Right atrium auricular region (tissue), 2 donors: Measurements from ENCODE around the gene PHF21B. TPM values are rescaled to one million over a fixed set of nuclear protein-coding genes. Genes with fewer than 3 reads are reported as not detected.
A peak's percentile ranks its signal among the peaks of the same experiment; 100 is the strongest.

Experiments used
- DNase-seq: peaks from one replicate; pipeline ENCODE4 v3.0.0-alpha.2; 2019; ENCODE audit warnings: low spot score
- H3K27ac ChIP-seq, 2 donors: fragments of 200-600 bp; sonication (generic); 1 replicate in 1 of 2; 2 replicates in 1 of 2; pipeline ENCODE4 v1.5.1; 2016 to 2019
- H3K27me3 ChIP-seq, 2 donors: fragments of 200-600 bp; sonication (generic); one replicate each; pipeline versions ENCODE4 v1.5.1 to v1.6.0; 2017 to 2019
- H3K36me3 ChIP-seq: fragments of 200-600 bp; sonication (generic); one replicate; pipeline ENCODE4 v1.5.1; 2016
- H3K4me1 ChIP-seq, 2 donors: fragments of 200-600 bp; sonication (generic); one replicate each; pipeline versions ENCODE4 v1.5.1 to v1.6.0; 2017 to 2019
- H3K4me3 ChIP-seq, 2 donors: fragments of 200-600 bp; sonication (generic); 1 replicate in 1 of 2; 2 replicates in 1 of 2; pipeline ENCODE4 v1.5.1; 2017 to 2019; ENCODE audit warnings: mild to moderate bottlenecking in 1 of 2, moderate library complexity in 1 of 2
- H3K9me3 ChIP-seq, 2 donors: fragments of 200-600 bp; sonication (generic); one replicate each; pipeline ENCODE4 v1.5.1; 2019
- total RNA-seq, 2 donors: library from RNA; depleted of rRNA; stranded (reverse); fragments of >200 nt; gene quantifications; one replicate each; pipeline ENCODE4 v1.1.0, GENCODE V29; 2016
- TF ChIP-seq, protein P1 (sequence below), 2 donors: fragments of 200-600 bp; sonication (generic); IDR thresholded peaks; one replicate each; pipeline ENCODE4 v1.5.1; 2019; ENCODE audit warnings: antibody characterized with exemption in 2 of 2

PHF21B gene
- total RNA-seq, 2 donors from 2014 or later, result 1.4 to 2.2 TPM

DNA sequence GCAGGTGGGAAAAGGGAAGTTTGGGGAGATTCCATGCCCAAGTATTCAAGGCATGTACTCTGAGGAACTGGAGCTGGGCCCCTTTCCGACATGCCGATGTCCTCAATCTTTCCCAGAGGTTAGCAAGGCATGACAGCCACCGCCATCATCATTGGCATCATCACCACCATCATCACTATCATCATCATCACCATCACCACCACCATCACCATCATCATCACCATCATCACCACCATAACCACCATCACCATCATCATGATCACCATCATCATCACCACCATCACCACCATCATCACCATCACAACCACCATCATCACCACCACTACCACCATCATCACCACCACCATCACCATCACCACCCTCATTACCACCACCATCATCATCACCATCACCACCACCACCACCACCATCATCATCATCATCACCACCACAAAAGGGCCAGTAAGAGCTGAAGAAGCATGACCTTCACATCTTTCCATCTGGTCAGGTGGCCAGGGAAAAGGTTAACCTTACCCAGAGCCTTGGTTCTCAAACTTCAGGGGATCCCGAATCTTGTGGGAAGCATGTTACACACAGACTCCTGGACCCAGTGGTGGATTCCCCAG, 25.8 kb downstream of the PHF21B start:
- no peak for DNase-seq
- TF ChIP-seq, protein P1, sequence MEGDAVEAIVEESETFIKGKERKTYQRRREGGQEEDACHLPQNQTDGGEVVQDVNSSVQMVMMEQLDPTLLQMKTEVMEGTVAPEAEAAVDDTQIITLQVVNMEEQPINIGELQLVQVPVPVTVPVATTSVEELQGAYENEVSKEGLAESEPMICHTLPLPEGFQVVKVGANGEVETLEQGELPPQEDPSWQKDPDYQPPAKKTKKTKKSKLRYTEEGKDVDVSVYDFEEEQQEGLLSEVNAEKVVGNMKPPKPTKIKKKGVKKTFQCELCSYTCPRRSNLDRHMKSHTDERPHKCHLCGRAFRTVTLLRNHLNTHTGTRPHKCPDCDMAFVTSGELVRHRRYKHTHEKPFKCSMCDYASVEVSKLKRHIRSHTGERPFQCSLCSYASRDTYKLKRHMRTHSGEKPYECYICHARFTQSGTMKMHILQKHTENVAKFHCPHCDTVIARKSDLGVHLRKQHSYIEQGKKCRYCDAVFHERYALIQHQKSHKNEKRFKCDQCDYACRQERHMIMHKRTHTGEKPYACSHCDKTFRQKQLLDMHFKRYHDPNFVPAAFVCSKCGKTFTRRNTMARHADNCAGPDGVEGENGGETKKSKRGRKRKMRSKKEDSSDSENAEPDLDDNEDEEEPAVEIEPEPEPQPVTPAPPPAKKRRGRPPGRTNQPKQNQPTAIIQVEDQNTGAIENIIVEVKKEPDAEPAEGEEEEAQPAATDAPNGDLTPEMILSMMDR (IDR thresholded peaks at IDR 0.05), result no peak
- H3K27me3 ChIP-seq, result no peaks in the 10 kb centered on the region
- H3K4me3 ChIP-seq, result no peak overlapping the region
- H3K4me1 ChIP-seq, result no peaks in the 10 kb centered on the region
- H3K36me3 ChIP-seq, result no peaks in the 10 kb centered on the region
- H3K9me3 ChIP-seq, result no peaks in the 10 kb centered on the region
- no peak overlapping the region for H3K27ac ChIP-seq

DNA sequence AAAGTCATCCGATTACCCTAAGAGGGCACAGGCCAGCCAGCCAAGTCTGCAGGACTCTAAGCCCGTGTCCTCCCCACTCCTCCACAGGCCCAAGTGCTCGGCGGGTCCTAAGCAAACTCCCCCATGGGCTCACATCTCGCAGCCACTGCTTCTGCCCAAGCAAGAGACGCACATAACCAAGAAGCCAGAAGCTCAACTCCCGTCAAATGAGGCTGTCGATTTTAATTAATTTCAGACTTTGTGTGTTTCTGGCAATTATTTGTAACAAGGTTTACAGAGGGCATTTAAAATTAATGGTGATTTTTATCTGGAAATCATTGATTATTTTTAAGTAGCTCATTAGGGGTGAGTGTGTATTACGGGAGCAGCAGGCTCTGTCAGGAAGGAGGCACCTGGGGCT, 27.4 kb downstream of the PHF21B start:
- H3K27me3 ChIP-seq, result no peaks in the 10 kb centered on the region
- no peaks in the 10 kb centered on the region for H3K4me1 ChIP-seq
- H3K4me3 ChIP-seq, result no peak overlapping the region
- no peaks in the 10 kb centered on the region for H3K36me3 ChIP-seq
- DNase-seq, result no peak
- TF ChIP-seq, protein P1 (IDR thresholded peaks at IDR 0.05), result no peak
- H3K27ac ChIP-seq, result no peak overlapping the region
- H3K9me3 ChIP-seq, result no peaks in the 10 kb centered on the region

DNA sequence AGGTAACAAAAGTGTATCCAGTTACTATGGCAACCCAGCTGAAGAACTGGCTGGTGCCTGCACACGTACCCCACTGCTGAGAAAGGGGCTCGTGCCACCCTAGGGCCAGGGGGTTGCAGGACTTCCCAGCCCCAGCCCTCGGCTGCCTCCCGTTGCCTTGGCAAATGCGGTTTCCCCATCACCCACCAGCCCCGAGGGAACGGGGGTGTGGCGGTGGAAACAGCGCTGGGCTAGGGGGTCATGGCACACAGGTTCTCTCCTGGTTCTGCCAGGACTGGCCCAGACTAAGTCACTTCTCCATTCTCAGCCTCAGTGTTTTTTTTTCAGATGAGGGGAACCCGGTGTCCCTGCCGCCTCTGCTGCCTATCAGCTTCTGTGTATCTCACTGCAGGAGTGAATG, 27.9 kb downstream of the PHF21B start:
- no peaks in the 10 kb centered on the region for H3K4me1 ChIP-seq
- no peak overlapping the region for H3K4me3 ChIP-seq
- DNase-seq, result no peak
- no peak overlapping the region for H3K27ac ChIP-seq
- no peaks in the 10 kb centered on the region for H3K9me3 ChIP-seq
- no peaks in the 10 kb centered on the region for H3K36me3 ChIP-seq
- no peaks in the 10 kb centered on the region for H3K27me3 ChIP-seq
- TF ChIP-seq, protein P1 (IDR thresholded peaks at IDR 0.05), result no peak

DNA sequence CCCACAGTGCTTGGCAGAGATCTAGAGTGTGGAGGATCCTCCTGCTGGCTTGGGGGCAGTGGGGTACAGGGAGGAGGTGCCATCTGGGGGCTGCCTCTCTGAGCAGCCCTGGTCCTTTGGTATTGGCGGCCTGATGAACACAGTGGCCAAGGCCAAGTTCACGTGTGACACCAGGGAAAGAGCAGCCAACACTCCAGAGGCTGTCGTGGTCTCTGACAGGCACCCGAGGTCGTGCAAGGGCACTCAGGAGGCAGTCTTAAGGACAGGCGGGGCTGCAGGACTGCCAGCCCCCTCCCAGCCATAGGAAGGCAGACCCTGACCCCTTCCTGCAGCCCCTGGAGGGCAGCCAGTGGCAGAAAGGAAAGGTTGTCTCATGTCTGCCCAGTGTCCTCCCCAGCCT, 30.7 kb downstream of the PHF21B start:
- TF ChIP-seq, protein P1 (IDR thresholded peaks at IDR 0.05), result no peak
- Histone ChIP-seq H3K27me3 (no peaks in the 10 kb centered on the region), H3K9me3 (no peaks in the 10 kb centered on the region), H3K36me3 (no peaks in the 10 kb centered on the region), H3K27ac (no peak overlapping the region), H3K4me1 (peaks cover 0 to 4% of the 10 kb centered on the region in 2 donors), H3K4me3 (no peak overlapping the region)
- no peak for DNase-seq

DNA sequence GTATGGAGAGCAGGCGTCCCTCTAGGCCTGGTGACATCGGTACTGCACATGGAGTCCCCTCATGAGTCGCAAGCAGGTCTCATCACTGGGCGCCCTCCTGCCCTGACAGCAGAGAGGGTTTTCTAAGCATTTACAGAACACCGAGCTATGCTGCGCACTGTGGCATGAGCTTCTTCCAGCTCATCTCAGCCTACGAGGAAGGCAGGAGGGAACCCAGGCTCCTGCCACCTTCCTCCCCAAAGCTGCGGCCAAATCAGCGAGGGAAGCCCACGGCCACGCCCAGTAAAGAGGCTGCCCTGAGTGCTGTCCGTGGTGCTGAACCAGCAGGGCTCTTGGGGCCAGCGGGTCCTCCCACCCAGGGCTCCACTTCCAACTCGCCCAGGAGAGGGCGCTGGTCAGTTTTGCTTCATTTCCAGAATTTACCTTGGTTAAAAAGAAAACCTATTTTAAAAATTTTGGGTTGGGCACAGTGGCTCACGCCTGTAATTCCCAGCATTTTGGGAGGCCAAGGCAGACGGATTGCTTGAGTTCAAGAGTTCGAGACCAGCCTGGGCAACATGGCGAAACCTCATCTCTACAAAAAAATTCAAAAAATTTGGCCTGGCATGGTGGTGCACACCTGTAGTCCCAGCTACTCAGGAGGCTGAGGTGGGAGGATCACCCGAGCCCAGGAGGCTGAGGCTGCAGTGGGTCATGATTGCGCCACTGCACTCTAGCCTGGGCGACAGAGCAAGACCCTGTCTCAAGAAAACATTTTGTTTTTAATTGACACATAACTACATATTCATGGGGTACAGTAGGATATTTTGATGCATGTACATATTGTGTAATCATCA, 34.2 kb downstream of the PHF21B start:
- TF ChIP-seq, protein P1 (IDR thresholded peaks at IDR 0.05), result peak; percentile 25 to 79
- Histone ChIP-seq H3K4me3 (no peak overlapping the region), H3K4me1 (peaks cover 0 to 4% of the 10 kb centered on the region in 2 donors), H3K36me3 (no peaks in the 10 kb centered on the region), H3K9me3 (no peaks in the 10 kb centered on the region), H3K27me3 (no peaks in the 10 kb centered on the region), H3K27ac (no peak overlapping the region)
- no peak for DNase-seq
